Measurements from ENCODE around the gene ANO1. TPM values are rescaled to one million over a fixed set of nuclear protein-coding genes. Genes with fewer than 3 reads are reported as not detected.
A peak's percentile ranks its signal among the peaks of the same experiment; 100 is the strongest.

ANO1 gene
- total RNA-seq, 2 experiments from 2014 or later, result not detected

- ChIA-PET CTCF (interaction anchor here (1.5 to 2.3 kb wide), 2 partner anchors 8 to 66 kb away, joined by 8 to 9 read pairs; partner anchors contain the start of gene PPFIA1), POLR2A (interaction anchor here (0.5 to 1.7 kb wide), 4 partner anchors 10 to 529 kb away, joined by 3 to 11 read pairs (median 7); partner anchors contain the start of genes LTO1 and PPFIA1)
- Mint-ChIP-seq H3K4me1 (ENCODE audit: low read depth) (peaks cover 54% of the 10 kb centered on the region), H3K4me3 (peak overlapping the region; percentile 99), H3K27me3 (no peaks in the 10 kb centered on the region), H3K36me3 (ENCODE audit: low read depth) (peaks cover 60% of the 10 kb centered on the region), H3K9me3 (no peaks in the 10 kb centered on the region), H3K27ac (peak overlapping the region; percentile 98)
- Histone ChIP-seq H3K36me3 (ENCODE audit: insufficient read depth, low read length) (peaks cover 41% of the 10 kb centered on the region), H3K27ac (ENCODE audit: low read depth in 1 of 2, low read length in 2 of 2) (peak overlapping the region; percentile 90 to 97), H3K9me3 (ENCODE audit: control insufficient read depth in 1 of 2, insufficient read depth in 1 of 2, low read length in 2 of 2) (peaks cover 0 to 2% of the 10 kb centered on the region in 2 experiments), H3K27me3 (ENCODE audit: control insufficient read depth in 1 of 2, insufficient read depth in 2 of 2, low read length in 2 of 2) (no peaks in the 10 kb centered on the region), H3K4me3 (ENCODE audit: low read length) (peak overlapping the region; percentile 81), H3K4me1 (ENCODE audit: insufficient read depth, low read length) (peaks cover 44% of the 10 kb centered on the region)
- peak; percentile 77 for ATAC-seq (ENCODE audit: poor library complexity)
- intact Hi-C loops (cut with DNase I, micrococcal nuclease), result loop anchor here (1.0 to 10.0 kb wide), 5 partner anchors 66 to 1299 kb away; partner anchors contain the start of genes PPFIA1 (in 2 of the 2), IGHMBP2 (in 1 of the 2), LTO1 (in 1 of the 2) and MRPL21 (in 1 of the 2)
- DNase-seq, result peak; percentile 73 to 96 (median 89)
- no peak for TF ChIP-seq CTCF (IDR thresholded peaks at IDR 0.05)
Observed at GRCh38 chr11:70203751-70204465, 125.8 kb downstream of the ANO1 start.

GRCh38 chr11:70204466-70204799, 126.3 kb downstream of the ANO1 start:
- Mint-ChIP-seq H3K27ac (peak overlapping the region; percentile 98), H3K36me3 (ENCODE audit: low read depth) (peaks cover 65% of the 10 kb centered on the region), H3K4me1 (ENCODE audit: low read depth) (peaks cover 60% of the 10 kb centered on the region), H3K9me3 (no peaks in the 10 kb centered on the region), H3K27me3 (no peaks in the 10 kb centered on the region), H3K4me3 (peak overlapping the region; percentile 99)
- POLR2A ChIA-PET, result interaction anchor here (1.4 to 1.7 kb wide), 2 partner anchors 179 to 530 kb away, joined by 3 to 11 read pairs; partner anchors contain the start of gene LTO1
- Histone ChIP-seq H3K4me1 (ENCODE audit: insufficient read depth, low read length) (peaks cover 44% of the 10 kb centered on the region), H3K4me3 (ENCODE audit: low read length) (peak overlapping the region; percentile 81), H3K27me3 (ENCODE audit: control insufficient read depth in 1 of 2, insufficient read depth in 2 of 2, low read length in 2 of 2) (no peaks in the 10 kb centered on the region), H3K27ac (ENCODE audit: low read depth in 1 of 2, low read length in 2 of 2) (peak overlapping the region; percentile 90 to 97), H3K36me3 (ENCODE audit: insufficient read depth, low read length) (peaks cover 46% of the 10 kb centered on the region), H3K9me3 (ENCODE audit: control insufficient read depth in 1 of 2, insufficient read depth in 1 of 2, low read length in 2 of 2) (peaks cover 0 to 2% of the 10 kb centered on the region in 2 experiments)
- peak; percentile 3 for ATAC-seq (ENCODE audit: poor library complexity)
- CTCF ChIA-PET, result interaction anchor here (1.5 to 2.3 kb wide), 2 partner anchors 8 to 66 kb away, joined by 8 to 9 read pairs; partner anchors contain the start of gene PPFIA1
- intact Hi-C loops (cut with DNase I, micrococcal nuclease), result loop anchor here (1.0 to 10.0 kb wide), 4 partner anchors 66 to 1300 kb away; partner anchors contain the start of genes IGHMBP2 (in 1 of the 2), MRPL21 (in 1 of the 2), NADSYN1 (in 1 of the 2) and PPFIA1 (in 1 of the 2)
- TF ChIP-seq CTCF (IDR thresholded peaks at IDR 0.05), result no peak
- peak in 1 of 14 experiments; percentile 11 for DNase-seq

- peak overlapping the region; percentile 90 to 97 for H3K27ac ChIP-seq (ENCODE audit: low read depth in 1 of 2, low read length in 2 of 2)
- H3K27me3 Mint-ChIP-seq, result no peaks in the 10 kb centered on the region
Observed at GRCh38 chr11:70205049-70205725, 127.1 kb downstream of the ANO1 start.

More at GRCh38 chr11:70205049-70205725, 127.1 kb downstream of the ANO1 start:
- no peaks in the 10 kb centered on the region for H3K27me3 ChIP-seq (ENCODE audit: control insufficient read depth in 1 of 2, insufficient read depth in 2 of 2, low read length in 2 of 2)
- peak overlapping the region; percentile 99 for H3K4me3 Mint-ChIP-seq
- ChIA-PET CTCF (interaction anchor here (1.5 to 2.3 kb wide), 2 partner anchors 9 to 65 kb away, joined by 8 to 9 read pairs; partner anchors contain the start of gene PPFIA1), POLR2A (no interaction called here)
- peak in 1 of 14 experiments; percentile 19 for DNase-seq
- peaks cover 48% of the 10 kb centered on the region for H3K36me3 ChIP-seq (ENCODE audit: insufficient read depth, low read length)
- intact Hi-C loops (cut with DNase I, micrococcal nuclease), result loop anchor here in 1 of 2 experiments (10.0 kb wide), 2 partner anchors 1150 to 1300 kb away; partner anchors contain the start of genes IGHMBP2 and MRPL21
- peaks cover 0 to 2% of the 10 kb centered on the region in 2 experiments for H3K9me3 ChIP-seq (ENCODE audit: control insufficient read depth in 1 of 2, insufficient read depth in 1 of 2, low read length in 2 of 2)
- H3K27ac Mint-ChIP-seq, result peak overlapping the region; percentile 98
- peak overlapping the region; percentile 81 for H3K4me3 ChIP-seq (ENCODE audit: low read length)
- H3K4me1 ChIP-seq (ENCODE audit: insufficient read depth, low read length), result peaks cover 44% of the 10 kb centered on the region
- H3K4me1 Mint-ChIP-seq (ENCODE audit: low read depth), result peaks cover 66% of the 10 kb centered on the region
- H3K9me3 Mint-ChIP-seq, result no peaks in the 10 kb centered on the region
- no peak for TF ChIP-seq CTCF (IDR thresholded peaks at IDR 0.05)
- H3K36me3 Mint-ChIP-seq (ENCODE audit: low read depth), result peaks cover 73% of the 10 kb centered on the region
- no peak for ATAC-seq (ENCODE audit: poor library complexity)

Measured in CD4-positive, alpha-beta T cell (primary cell).